HEK293T (cell line): ENCODE data around the gene ANKRD40CL.
A peak's percentile ranks its signal among the peaks of the same experiment; 100 is the strongest.
"Not testable (repeated sequence)": the region's sequence is repeated elsewhere in the genome, so short reads cannot be mapped to it uniquely, and the experiment has no call there.

Experiments used
- CTCF ChIA-PET: fragments of 350-600 bp; formaldehyde crosslinking; extraction: SDS; loops from one replicate; lab custom pipeline; 2021; ENCODE audit warnings: antibody characterized with exemption, inconsistent platforms; lab: Yijun Ruan, JAX
- POLR2A ChIA-PET: fragments of 350-600 bp; formaldehyde crosslinking; extraction: SDS; loops from one replicate; lab custom pipeline; 2020; ENCODE audit warnings: antibody characterized with exemption, inconsistent platforms; lab: Yijun Ruan, JAX
- DNase-seq: peaks from one replicate; pipeline ENCODE4 v3.0.0; 2012; ENCODE audit warnings: mixed read lengths; ENCODE audit errors: extremely low spot score
- ARNT ChIP-seq: fragments of 450-650 bp; IDR thresholded peaks from 2 replicates; pipeline ENCODE4 v1.6.1; 2017; ENCODE audit warnings: mild to moderate bottlenecking
- BHLHE40 ChIP-seq: fragments of 450-650 bp; IDR thresholded peaks from 2 replicates; pipeline ENCODE4 v1.6.1; 2016; ENCODE audit warnings: mild to moderate bottlenecking, moderate library complexity, borderline replicate concordance
- CTBP1 ChIP-seq: fragments of 450-650 bp; IDR thresholded peaks from 2 replicates; pipeline ENCODE4 v1.6.1; 2016; ENCODE audit warnings: borderline replicate concordance
- ELF4 ChIP-seq: fragments of 450-650 bp; IDR thresholded peaks from 2 replicates; pipeline ENCODE4 v1.6.1; 2017; ENCODE audit warnings: antibody characterized with exemption
- FOXA1 ChIP-seq: fragments of 450-650 bp; IDR thresholded peaks from 2 replicates; pipeline ENCODE4 v1.6.1; 2016; ENCODE audit warnings: mild to moderate bottlenecking
- FOXK2 ChIP-seq: fragments of 450-650 bp; IDR thresholded peaks from 2 replicates; pipeline ENCODE4 v1.6.1; 2016; ENCODE audit warnings: mild to moderate bottlenecking
- FOXM1 ChIP-seq: fragments of 450-650 bp; IDR thresholded peaks from 2 replicates; pipeline ENCODE4 v1.6.1; 2017; ENCODE audit warnings: mild to moderate bottlenecking, borderline replicate concordance
- HDGF ChIP-seq: fragments of 450-650 bp; IDR thresholded peaks from 2 replicates; pipeline ENCODE4 v1.6.1; 2017; ENCODE audit warnings: antibody characterized with exemption, borderline replicate concordance
- L3MBTL2 ChIP-seq: fragments of 450-650 bp; conservative IDR thresholded peaks from 2 replicates; pipeline ENCODE4 v1.6.1; 2016; ENCODE audit warnings: mild to moderate bottlenecking
- LEF1 ChIP-seq: fragments of 450-650 bp; IDR thresholded peaks from 2 replicates; pipeline ENCODE4 v1.6.1; 2017; ENCODE audit warnings: mild to moderate bottlenecking, borderline replicate concordance
- NFRKB ChIP-seq: fragments of 450-650 bp; IDR thresholded peaks from 2 replicates; pipeline ENCODE4 v1.6.1; 2016; ENCODE audit warnings: mild to moderate bottlenecking, moderate library complexity
- PKNOX1 ChIP-seq: fragments of 450-650 bp; IDR thresholded peaks from 2 replicates; pipeline ENCODE4 v1.6.1; 2016
- SP1 ChIP-seq: fragments of 450-650 bp; IDR thresholded peaks from 2 replicates; pipeline ENCODE4 v1.6.1; 2017
- SUZ12 ChIP-seq: fragments of 450-650 bp; IDR thresholded peaks from 2 replicates; pipeline ENCODE4 v1.6.1; 2016; ENCODE audit warnings: mild to moderate bottlenecking
- TARDBP ChIP-seq: fragments of 450-650 bp; IDR thresholded peaks from 2 replicates; pipeline ENCODE4 v1.6.1; 2016
- ZNF384 ChIP-seq: fragments of 450-650 bp; IDR thresholded peaks from 2 replicates; pipeline ENCODE4 v1.6.1; 2016

Gene ANKRD40CL

GRCh38 chr17:50731575-50732460 is 35.5 kb downstream of the ANKRD40CL start:
- ChIA-PET CTCF (no interaction called here), POLR2A (interaction anchor here (2.9 kb wide), 1 partner anchor 12 kb away, joined by 24 read pairs; the partner anchor contains the start of gene LUC7L3)
- DNase-seq: no peak
- TF ChIP-seq TARDBP (no peak), L3MBTL2 (no peak), SP1 (no peak), ZNF384 (no peak), FOXK2 (no peak), SUZ12 (no peak), FOXA1 (no peak), NFRKB (no peak), FOXM1 (no peak)

GRCh38 chr17:50728881-50729765 is 38.2 kb downstream of the ANKRD40CL start:
- ChIA-PET CTCF (no interaction called here), POLR2A (interaction anchor here (1.4 to 2.9 kb wide), 2 partner anchors 10 to 22 kb away, joined by 3 to 24 read pairs (median 10); partner anchors contain the start of genes ANKRD40 and LUC7L3)
- DNase-seq: no peak
- no peak for TF ChIP-seq BHLHE40
- no peak for TF ChIP-seq SUZ12
- TF ChIP-seq FOXK2: no peak
- TF ChIP-seq L3MBTL2: no peak
- no peak for TF ChIP-seq PKNOX1
- TF ChIP-seq ARNT: no peak
- TF ChIP-seq LEF1: no peak
- TF ChIP-seq SP1: no peak
- no peak for TF ChIP-seq FOXA1
- no peak for TF ChIP-seq TARDBP
- TF ChIP-seq CTBP1: no peak
- no peak for TF ChIP-seq FOXM1
- no peak for TF ChIP-seq HDGF
- TF ChIP-seq ZNF384: no peak
- TF ChIP-seq NFRKB: no peak
- no peak for TF ChIP-seq ELF4

- DNase-seq: no peak
- CTCF ChIA-PET: interaction anchor here (0.5 to 1.6 kb wide), 3 partner anchors 13 to 22 kb away, joined by 3 read pairs; no protein-coding TSS in a partner anchor
- TF ChIP-seq PKNOX1 (no peak), ZNF384 (peak; percentile 80; the same call in 1 of the 2 replicates), FOXM1 (no peak)
- POLR2A ChIA-PET: interaction anchor here (1.0 to 1.7 kb wide), 3 partner anchors 9 to 55 kb away, joined by 3 to 10 read pairs (median 3); partner anchors contain the start of gene LUC7L3
Measured at GRCh38 chr17:50728112-50728429, 39.2 kb downstream of the ANKRD40CL start.

GRCh38 chr17:50725769-50726655 is 41.3 kb downstream of the ANKRD40CL start:
- ChIA-PET CTCF (interaction anchor here (1.6 kb wide), 1 partner anchor 11 kb away, joined by 3 read pairs; no protein-coding TSS in a partner anchor), POLR2A (interaction anchor here (0.9 to 1.2 kb wide), 2 partner anchors 18 to 20 kb away, joined by 3 to 4 read pairs; no protein-coding TSS in a partner anchor)
- no peak for DNase-seq
- no peak for TF ChIP-seq ARNT
- no peak for TF ChIP-seq CTBP1
- TF ChIP-seq SP1: no peak
- no peak for TF ChIP-seq NFRKB
- no peak for TF ChIP-seq FOXA1
- no peak for TF ChIP-seq FOXM1
- TF ChIP-seq ZNF384: no peak
- TF ChIP-seq FOXK2: no peak
- no peak for TF ChIP-seq HDGF
- TF ChIP-seq LEF1: no peak
- TF ChIP-seq SUZ12: no peak
- TF ChIP-seq L3MBTL2: no peak
- TF ChIP-seq ELF4: no peak
- no peak for TF ChIP-seq TARDBP
- no peak for TF ChIP-seq PKNOX1
- TF ChIP-seq BHLHE40: no peak

- ChIA-PET CTCF (interaction anchor here (0.6 kb wide), 1 partner anchor 13 kb away, joined by 3 read pairs; no protein-coding TSS in a partner anchor), POLR2A (interaction anchor here (0.7 kb wide), 1 partner anchor 17 kb away, joined by 3 read pairs; the partner anchor contains the start of gene ANKRD40)
- DNase-seq: not testable (repeated sequence)
Measured at GRCh38 chr17:50724622-50725021, 42.7 kb downstream of the ANKRD40CL start.
